IMR-90 (cell line): ENCODE data around the gene SOD2. TPM values are rescaled to one million over a fixed set of nuclear protein-coding genes. Genes with fewer than 3 reads are reported as not detected.

Source experiments
- ATAC-seq: fragments of 200-7000 bp; cut with Tn5 transposase; 2 replicates; pipeline ENCODE4 v1.9.1; 2020; ENCODE audit warnings: low read depth, mild to moderate bottlenecking, moderate library complexity
- BruUV-seq: library from RNA; stranded (reverse); fragments of 400-500 nt; replicated peaks from 2 replicates; lab custom pipeline; 2021; lab: Mats Ljungman, UMichigan
- CTCF ChIA-PET: fragments of 300-600 bp; formaldehyde crosslinking; extraction: SDS; loops from one replicate; lab custom pipeline; 2021; ENCODE audit warnings: antibody characterized with exemption; lab: Yijun Ruan, JAX
- POLR2A ChIA-PET: fragments of 300-600 bp; sonication (Branson Sonifier 250); formaldehyde crosslinking; loops from one replicate; lab custom pipeline; 2022; ENCODE audit warnings: antibody characterized with exemption; ENCODE audit not compliant: unreplicated experiment; lab: Charles Lee
- DNase-seq: peaks from one replicate; pipeline ENCODE4 v3.0.0; 2013
- H2AFZ ChIP-seq: replicated peaks from 2 replicates; pipeline ENCODE3; 2013; ENCODE audit warnings: low read length, mild to moderate bottlenecking; ENCODE audit not compliant: poor library complexity
- H2AK5ac ChIP-seq: 2 replicates; pipeline ENCODE4 v1.6.1; 2013; ENCODE audit warnings: low read depth, low read length, inconsistent platforms
- H2AK9ac ChIP-seq: replicated peaks from 2 replicates; pipeline ENCODE3; 2013; ENCODE audit warnings: mild to moderate bottlenecking, low read depth, low read length, moderate library complexity; ENCODE audit not compliant: poor library complexity
- H2BK120ac ChIP-seq: 2 replicates; pipeline ENCODE4 v1.6.1; 2013; ENCODE audit warnings: low read depth, low read length, inconsistent platforms
- H2BK15ac ChIP-seq: 3 replicates; pipeline ENCODE4 v1.6.1; 2013; ENCODE audit warnings: low read depth, low read length, inconsistent platforms
- H2BK20ac ChIP-seq: 2 replicates; pipeline ENCODE4 v1.6.1; 2013; ENCODE audit warnings: low read depth, mild to moderate bottlenecking, inconsistent platforms, low read length, moderate library complexity
- H2BK5ac ChIP-seq: 2 replicates; pipeline ENCODE4 v1.6.1; 2013; ENCODE audit warnings: mild to moderate bottlenecking, low read depth, low read length, inconsistent platforms; ENCODE audit not compliant: poor library complexity, severe bottlenecking
- H3K14ac ChIP-seq: replicated peaks from 2 replicates; pipeline ENCODE4 v1.6.1; 2013; ENCODE audit warnings: low read depth, low read length, inconsistent platforms
- H3K18ac ChIP-seq: 2 replicates; pipeline ENCODE4 v1.6.1; 2013; ENCODE audit warnings: low read depth, low read length, control low read depth
- H3K23ac ChIP-seq: 2 replicates; pipeline ENCODE4 v1.6.1; 2013; ENCODE audit warnings: low read depth, low read length, inconsistent platforms
- H3K27ac ChIP-seq: 2 replicates; pipeline ENCODE4 v1.5.1; 2013; ENCODE audit warnings: mild to moderate bottlenecking, control low read depth, low read length; ENCODE audit not compliant: insufficient read depth
- H3K27me3 ChIP-seq: 2 replicates; pipeline ENCODE4 v1.6.1; 2013; ENCODE audit warnings: low read length; ENCODE audit not compliant: control insufficient read depth, insufficient read depth
- H3K36me3 ChIP-seq: 2 replicates; pipeline ENCODE4 v1.6.1; 2013; ENCODE audit warnings: low read length, mixed read lengths; ENCODE audit not compliant: control insufficient read depth, insufficient read depth
- H3K4ac ChIP-seq: 2 replicates; pipeline ENCODE4 v1.6.1; 2013; ENCODE audit warnings: low read depth, low read length, inconsistent platforms
- H3K4me1 ChIP-seq: 2 replicates; pipeline ENCODE4 v1.6.1; 2013; ENCODE audit warnings: low read length, mixed read lengths; ENCODE audit not compliant: control insufficient read depth, insufficient read depth
- H3K4me2 ChIP-seq: 2 replicates; pipeline ENCODE4 v1.6.1; 2013; ENCODE audit warnings: low read depth, mild to moderate bottlenecking, control low read depth, low read length, moderate library complexity
- H3K4me3 ChIP-seq: 2 replicates; pipeline ENCODE4 v1.5.1; 2013; ENCODE audit warnings: low read depth, mild to moderate bottlenecking, control low read depth, low read length, moderate library complexity; ENCODE audit not compliant: insufficient read depth
- H3K56ac ChIP-seq: 2 replicates; pipeline ENCODE4 v1.6.1; 2013; ENCODE audit warnings: low read length, inconsistent platforms; ENCODE audit not compliant: insufficient read depth; ENCODE audit errors: extremely low read depth
- H3K79me1 ChIP-seq, 2 experiments: 2 replicates each; pipeline ENCODE4 v1.6.1; 2013; ENCODE audit warnings: low read length in 2 of 2, inconsistent platforms in 1 of 2, low read depth in 1 of 2
- H3K9ac ChIP-seq: 2 replicates; pipeline ENCODE4 v1.6.1; 2013; ENCODE audit warnings: low read depth, low read length, control low read depth
- H3K9me1 ChIP-seq: 2 replicates; pipeline ENCODE4 v1.6.1; 2013; ENCODE audit warnings: low read length, inconsistent platforms; ENCODE audit not compliant: insufficient read depth
- H3K9me3 ChIP-seq: 2 replicates; pipeline ENCODE4 v1.6.1; 2013; ENCODE audit warnings: low read length; ENCODE audit not compliant: control insufficient read depth, insufficient read depth
- H4K20me1 ChIP-seq: 2 replicates; pipeline ENCODE4 v1.6.1; 2013; ENCODE audit warnings: low read length, inconsistent platforms; ENCODE audit not compliant: insufficient read depth
- H4K5ac ChIP-seq: 2 replicates; pipeline ENCODE4 v1.6.1; 2013; ENCODE audit warnings: mild to moderate bottlenecking, low read depth, low read length, control low read depth
- H4K8ac ChIP-seq, 2 experiments: 2 replicates each; pipeline ENCODE4 v1.6.1; 2013; ENCODE audit warnings: low read depth in 2 of 2, low read length in 2 of 2, control low read depth in 1 of 2, inconsistent platforms in 1 of 2
- H4K91ac ChIP-seq: 2 replicates; pipeline ENCODE4 v1.6.1; 2013; ENCODE audit warnings: low read depth, low read length, inconsistent platforms; ENCODE audit not compliant: insufficient read depth
- BHLHE40 ChIP-seq: fragments of 150-350 bp; IDR thresholded peaks from 2 replicates; pipeline ENCODE4 v1.6.1; 2016; ENCODE audit warnings: mild to moderate bottlenecking, low read depth, low read length
- CEBPB ChIP-seq: IDR thresholded peaks from 2 replicates; pipeline ENCODE4 v1.6.1; 2012; ENCODE audit warnings: low read depth, low read length, improper control_type of control experiment
- CHD1 ChIP-seq: IDR thresholded peaks from 2 replicates; pipeline ENCODE4 v1.6.1; 2012; ENCODE audit warnings: low read depth, low read length, improper control_type of control experiment
- MAFK ChIP-seq: IDR thresholded peaks from 2 replicates; pipeline ENCODE4 v1.6.1; 2012; ENCODE audit warnings: low read depth, low read length, improper control_type of control experiment
- MAZ ChIP-seq: IDR thresholded peaks from 2 replicates; pipeline ENCODE4 v1.6.1; 2012; ENCODE audit warnings: low read depth, mild to moderate bottlenecking, low read length, improper control_type of control experiment, moderate library complexity, borderline replicate concordance
- MXI1 ChIP-seq: IDR thresholded peaks from 2 replicates; pipeline ENCODE4 v1.6.1; 2012; ENCODE audit warnings: low read depth, mild to moderate bottlenecking, low read length, moderate library complexity, borderline replicate concordance
- RAD21 ChIP-seq: IDR thresholded peaks from 2 replicates; pipeline ENCODE4 v1.6.1; 2012; ENCODE audit warnings: low read length, improper control_type of control experiment
- RFX5 ChIP-seq: IDR thresholded peaks from 2 replicates; pipeline ENCODE4 v1.8.0; 2012; ENCODE audit warnings: low read depth, mild to moderate bottlenecking, low read length, moderate library complexity
- WGBS, 2 experiments: methylation state at CpG; one replicate each; pipeline versions ENCODE4 v1.1.5 to v1.1.7; 2013; ENCODE audit warnings: missing lambda C conversion rate in 2 of 2; ENCODE audit not compliant: insufficient read length in 1 of 2; ENCODE audit errors: extremely low coverage in 2 of 2; 5-methylcytosine and 5-hydroxymethylcytosine counted together
- dilution Hi-C: fragments of 300-500 bp; cut with HindIII; formaldehyde crosslinking; loops from one replicate; pipeline ENCODE4 v1.14.3; 2018; ENCODE audit warnings: low sequenced_read_pairs; ENCODE audit not compliant: unreplicated experiment
- in situ Hi-C: fragments of 300-500 bp; cut with MboI; formaldehyde crosslinking; loops from 3 replicates; pipeline ENCODE4 v1.14.3; 2019; ENCODE audit warnings: low sequenced_read_pairs, inconsistent platforms, mixed read lengths
- intact Hi-C: fragments of 100-400 bp; cut with micrococcal nuclease; formaldehyde crosslinking; loops from 2 replicates; pipeline ENCODE4 v1.10.0; 2022
- polyA plus RNA-seq, 3 experiments: library from polyadenylated mRNA; depleted of rRNA; stranded (reverse); fragments of >200 nt; gene quantifications; 2 replicates each; pipeline ENCODE4 v1.2.3, GENCODE V29; 2012; ENCODE audit warnings: low replicate concordance in 1 of 3
- total RNA-seq: library from RNA; depleted of rRNA; stranded (reverse); fragments of >200 nt; gene quantifications from 2 replicates; pipeline ENCODE4 v1.2.3, GENCODE V29; 2012

SOD2 gene
- total and polyA plus RNA-seq, 2 of the 4 experiments (the other 2 are of a cell fraction) = 173 to 243 TPM

DNA sequence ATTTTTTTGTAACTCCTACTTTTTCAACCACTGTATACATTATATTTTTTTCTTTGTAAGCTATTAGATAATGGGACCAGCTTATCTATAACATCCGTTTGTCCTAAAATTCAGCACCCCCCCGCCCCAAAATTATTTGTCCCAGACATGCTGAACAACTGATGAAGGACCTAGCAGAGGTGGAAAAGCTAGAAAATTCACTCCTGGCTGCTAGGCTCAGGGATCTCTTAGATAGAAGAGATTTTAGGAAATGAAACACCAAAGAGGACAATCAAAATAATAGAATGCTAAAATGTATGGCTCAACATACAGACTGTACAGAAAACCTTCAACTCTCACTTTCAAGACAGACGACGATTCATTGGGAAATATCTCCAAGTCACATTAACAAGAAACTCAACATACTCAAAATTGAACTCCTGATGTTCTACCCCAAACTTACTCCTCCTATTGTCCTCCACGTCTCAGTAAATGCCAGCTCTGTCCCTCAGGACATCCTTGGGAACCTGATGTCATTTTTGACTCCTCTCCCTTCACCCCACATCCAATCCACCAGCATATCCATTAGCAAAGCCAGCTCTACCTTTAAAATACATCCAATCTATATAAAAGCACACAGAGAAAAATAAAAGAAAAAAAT is 4.7 kb downstream of the SOD2 start:
- no peak overlapping the region for H3K18ac ChIP-seq
- dilution Hi-C loops (no loop called here), intact Hi-C loops (no loop called here), in situ Hi-C loops (loop anchor here (25.0 kb wide), 1 partner anchor 274 kb away; the partner anchor contains the start of gene IGF2R)
- H4K91ac ChIP-seq = peak overlapping the region; percentile 26; the same call in 1 of the 2 replicates
- H3K23ac ChIP-seq = peak overlapping the region; percentile 67
- H3K56ac ChIP-seq = no peak overlapping the region
- H4K20me1 ChIP-seq = peaks cover 11% of the 10 kb centered on the region
- H3K4me2 ChIP-seq = peak overlapping the region; percentile 70; the same call in 1 of the 2 replicates
- H2BK15ac ChIP-seq = no peak overlapping the region
- no TSS peak for BruUV-seq
- WGBS, 2 experiments = 100% methylated on average over 1 of the region's 5 CpGs; no CpG with 5 or more reads in 1 of the 2 experiments
- H2BK120ac ChIP-seq = no peak overlapping the region; the same call in 1 of the 2 replicates
- H2BK5ac ChIP-seq = peak overlapping the region; percentile 11
- ATAC-seq (no peak), DNase-seq (no peak)
- H3K79me1 ChIP-seq = peaks cover 18 to 54% of the 10 kb centered on the region in 2 experiments
- ChIA-PET CTCF (no interaction called here), POLR2A (no interaction called here)
- H3K4me1 ChIP-seq = peaks cover 9% of the 10 kb centered on the region
- 0 out of 2 replicates have a peak overlapping the region, but pooled peaks have one; percentile 7 for H3K14ac ChIP-seq
- no peak overlapping the region for H2BK20ac ChIP-seq
- H2AFZ ChIP-seq = no peak overlapping the region
- H3K4ac ChIP-seq = no peak overlapping the region
- H4K5ac ChIP-seq = peak overlapping the region; percentile 36; the same call in 1 of the 2 replicates
- no peaks in the 10 kb centered on the region for H3K27me3 ChIP-seq
- H2AK9ac ChIP-seq = no peak overlapping the region
- TF ChIP-seq BHLHE40 = no peak
- no peak for TF ChIP-seq MAZ
- TF ChIP-seq CHD1 = no peak
- no peak for TF ChIP-seq RFX5
- no peak for TF ChIP-seq CEBPB
- no peak for TF ChIP-seq RAD21
- TF ChIP-seq MXI1 = no peak
- TF ChIP-seq MAFK = no peak
- H3K27ac ChIP-seq = no peak overlapping the region
- H2AK5ac ChIP-seq = no peak overlapping the region
- no peak overlapping the region for H3K9ac ChIP-seq
- H3K9me1 ChIP-seq = peaks cover 4% of the 10 kb centered on the region; the same call in 1 of the 2 replicates
- no peak overlapping the region for H3K4me3 ChIP-seq
- H3K9me3 ChIP-seq = no peaks in the 10 kb centered on the region
- peaks cover 48% of the 10 kb centered on the region for H3K36me3 ChIP-seq
- H4K8ac ChIP-seq = no peak overlapping the region
